CD4-positive, alpha-beta memory T cell (primary cell): Measurements from ENCODE around the gene ATXN7L3. TPM values are rescaled to one million over a fixed set of nuclear protein-coding genes. Genes with fewer than 3 reads are reported as not detected.

Experiments
- CTCF ChIA-PET: fragments of 350-600 bp; sonication (Branson Sonifier 250); formaldehyde crosslinking; loops from one replicate; lab custom pipeline; 2021; ENCODE audit warnings: inconsistent platforms; ENCODE audit not compliant: partially characterized antibody; lab: Charles Lee
- POLR2A ChIA-PET: fragments of 350-600 bp; sonication (Branson Sonifier 250); formaldehyde crosslinking; loops from one replicate; lab custom pipeline; 2021; ENCODE audit not compliant: partially characterized antibody; lab: Charles Lee
- DNase-seq, 5 donors: peaks; one replicate each; pipeline versions ENCODE4 v3.0.0 to v3.0.0-alpha.2; 2020 to 2022; ENCODE audit warnings: mixed read lengths in 1 of 5
- H3K27ac ChIP-seq: one replicate; pipeline ENCODE4 v1.7.0; 2013; ENCODE audit warnings: low read depth, low read length
- H3K27me3 ChIP-seq: 2 replicates; pipeline ENCODE4 v1.7.0; 2013; ENCODE audit warnings: mild to moderate bottlenecking, low read length, moderate library complexity; ENCODE audit not compliant: insufficient read depth
- H3K36me3 ChIP-seq: 2 replicates; pipeline ENCODE4 v1.7.0; 2013; ENCODE audit warnings: mild to moderate bottlenecking, low read length, moderate library complexity; ENCODE audit not compliant: insufficient read depth
- H3K4me1 ChIP-seq: 2 replicates; pipeline ENCODE4 v1.7.0; 2013; ENCODE audit warnings: mild to moderate bottlenecking, low read length, moderate library complexity; ENCODE audit not compliant: insufficient read depth
- H3K4me3 ChIP-seq, 2 donors: one replicate each; pipeline ENCODE4 v1.7.0; 2013; ENCODE audit warnings: low read length in 2 of 2, mild to moderate bottlenecking in 1 of 2
- H3K9me3 ChIP-seq, 2 donors: one replicate each; pipeline ENCODE4 v1.7.0; 2013; ENCODE audit warnings: low read length in 2 of 2, control low read depth in 1 of 2; ENCODE audit not compliant: control insufficient read depth in 1 of 2
- H3K27ac Mint-ChIP-seq, 7 donors: one replicate each; pipeline ENCODE4 v1.8.0; 2020 to 2021; ENCODE audit warnings: mixed read lengths in 7 of 7, mild to moderate bottlenecking in 6 of 7, inconsistent platforms in 3 of 7, moderate library complexity in 3 of 7
- H3K27me3 Mint-ChIP-seq, 2 donors: one replicate each; pipeline ENCODE4 v1.8.0; 2020 to 2021; ENCODE audit warnings: mixed read lengths in 2 of 2
- H3K36me3 Mint-ChIP-seq, 2 donors: one replicate each; pipeline ENCODE4 v1.8.0; 2020 to 2021; ENCODE audit warnings: mixed read lengths in 2 of 2, inconsistent platforms in 1 of 2, mild to moderate bottlenecking in 1 of 2
- H3K4me1 Mint-ChIP-seq, 4 donors: one replicate each; pipeline ENCODE4 v1.8.0; 2020 to 2021; ENCODE audit warnings: mixed read lengths in 4 of 4, mild to moderate bottlenecking in 1 of 4
- H3K4me3 Mint-ChIP-seq, 8 donors: one replicate each; pipeline ENCODE4 v1.8.0; 2020 to 2021; ENCODE audit warnings: mixed read lengths in 8 of 8, mild to moderate bottlenecking in 7 of 8, moderate library complexity in 6 of 8, inconsistent platforms in 3 of 8
- H3K9me3 Mint-ChIP-seq, 8 donors: one replicate each; pipeline ENCODE4 v1.8.0; 2020 to 2021; ENCODE audit warnings: mixed read lengths in 8 of 8, mild to moderate bottlenecking in 5 of 8, inconsistent platforms in 3 of 8, moderate library complexity in 1 of 8
- intact Hi-C: fragments of 100-400 bp; cut with micrococcal nuclease; formaldehyde crosslinking; loops from one replicate; pipeline ENCODE4 v1.15.1; 2023
- polyA plus RNA-seq, 2 donors: library from polyadenylated mRNA; unstranded; fragments of 300-500 nt; fragmentation: Illumina TruSeq; gene quantifications; one replicate each; pipeline ENCODE4 v1.2.3, GENCODE V29; 2021
- total RNA-seq, 2 experiments: library from RNA; stranded (reverse); gene quantifications; one replicate each; pipeline ENCODE4 v1.2.3, GENCODE V29; 2021

Gene ATXN7L3
- total and polyA plus RNA-seq, 4 experiments from 2014 or later, result 5.8 to 128 (median 70.3) TPM

DNA sequence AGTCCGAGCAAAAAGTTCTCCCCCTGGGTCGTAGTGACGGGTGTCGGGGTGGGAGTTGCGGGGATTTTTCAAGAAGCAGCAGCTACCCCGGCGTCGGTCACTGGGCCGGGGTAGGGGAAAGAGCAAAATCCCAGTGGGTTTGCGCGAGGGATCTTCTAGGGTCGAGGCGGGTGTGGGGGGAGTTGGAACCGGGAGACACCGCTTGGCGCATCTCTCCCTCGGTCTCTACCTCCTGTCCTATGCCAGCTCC, 22.1 kb upstream of the ATXN7L3 start:
- H3K27me3 Mint-ChIP-seq, result no peaks in the 10 kb centered on the region
- peaks cover 14 to 38% (median 21%) of the 10 kb centered on the region in 4 donors for H3K4me1 Mint-ChIP-seq
- Histone ChIP-seq H3K27ac (peak overlapping the region; percentile 49), H3K9me3 (no peaks in the 10 kb centered on the region), H3K36me3 (no peaks in the 10 kb centered on the region), H3K4me1 (peaks cover 27% of the 10 kb centered on the region), H3K27me3 (no peaks in the 10 kb centered on the region), H3K4me3 (peak overlapping the region; percentile 66 to 82)
- DNase-seq, result peak in 1 of 5 donors; percentile 23
- ChIA-PET POLR2A (interaction anchor here (0.6 to 15.7 kb wide), 20 partner anchors 8 to 861 kb away, joined by 3 to 325 read pairs (median 8); partner anchors contain the start of genes ATXN7L3, GRN, HDAC5 and RUNDC3A), CTCF (interaction anchor here (0.7 to 4.2 kb wide), 7 partner anchors 10 to 123 kb away, joined by 3 to 48 read pairs (median 5); partner anchors contain the start of genes GRN and TMUB2)
- H3K4me3 Mint-ChIP-seq, result peak overlapping the region; percentile 91 to 99 (median 96)
- peaks cover under 1 to 20% of the 10 kb centered on the region in 2 donors for H3K36me3 Mint-ChIP-seq
- intact Hi-C loops, result loop anchor here (1.0 kb wide), 1 partner anchor 98 kb away; the partner anchor contains the start of gene HDAC5
- H3K27ac Mint-ChIP-seq, result peak overlapping the region; percentile 91 to 97 (median 92)
- H3K9me3 Mint-ChIP-seq, result peaks cover 0 to 4% (median 0%) of the 10 kb centered on the region in 8 donors

DNA sequence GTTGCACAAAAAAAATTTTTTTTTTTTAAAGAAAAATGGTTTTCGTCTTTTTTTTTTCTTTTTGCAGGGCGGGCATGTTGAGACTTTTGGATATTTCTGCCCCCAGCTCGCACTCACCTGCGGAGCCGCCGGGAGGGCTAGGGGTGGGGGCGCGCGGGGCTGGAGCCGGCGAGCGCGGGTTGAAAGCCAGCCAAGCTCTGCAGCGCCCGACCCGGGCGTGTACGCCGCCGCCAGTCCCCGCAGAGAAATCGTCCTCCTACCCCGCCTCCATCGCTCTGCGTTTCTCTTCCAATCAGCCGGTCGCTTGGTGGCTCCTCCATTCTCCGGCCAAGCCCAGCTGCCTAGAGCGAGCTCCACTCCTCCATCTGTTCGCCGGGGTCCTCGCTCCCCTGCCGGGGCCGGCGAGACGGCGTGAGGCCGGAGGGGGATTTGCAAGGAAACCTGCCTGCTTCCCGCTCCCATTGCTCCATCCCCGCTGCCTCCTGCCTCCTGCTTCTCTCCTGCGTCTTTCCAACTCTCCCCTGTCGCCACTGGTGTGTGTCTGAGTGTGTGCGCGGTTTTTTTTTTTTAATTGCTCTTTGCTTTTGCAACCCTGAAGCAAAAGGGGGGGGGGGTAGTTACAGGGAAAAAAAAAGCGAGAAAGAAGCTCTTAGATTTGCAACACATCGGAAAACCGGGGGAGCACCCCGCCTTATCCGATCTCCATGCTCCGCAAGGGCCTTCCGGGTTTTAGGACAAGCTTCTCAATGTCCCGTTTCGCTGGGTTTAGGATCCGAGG, 21.6 kb upstream of the ATXN7L3 start:
- Mint-ChIP-seq H3K27me3 (no peaks in the 10 kb centered on the region), H3K9me3 (peaks cover 0 to 6% (median 0%) of the 10 kb centered on the region in 8 donors), H3K4me1 (peaks cover 19 to 43% (median 26%) of the 10 kb centered on the region in 4 donors), H3K36me3 (peaks cover 5 to 25% of the 10 kb centered on the region in 2 donors), H3K4me3 (peak overlapping the region; percentile 91 to 99 (median 96)), H3K27ac (peak overlapping the region; percentile 91 to 97 (median 92))
- peak; percentile 61 to 80 (median 67) for DNase-seq
- ChIA-PET POLR2A (interaction anchor here (0.6 to 15.7 kb wide), 25 partner anchors 9 to 860 kb away, joined by 3 to 325 read pairs (median 6); partner anchors contain the start of genes ATXN7L3, GRN, HDAC5 and RUNDC3A), CTCF (interaction anchor here (0.7 to 4.2 kb wide), 8 partner anchors 10 to 124 kb away, joined by 3 to 48 read pairs (median 5); partner anchors contain the start of genes GRN and TMUB2)
- no peaks in the 10 kb centered on the region for H3K27me3 ChIP-seq
- H3K36me3 ChIP-seq, result peaks cover 3% of the 10 kb centered on the region
- peaks cover 32% of the 10 kb centered on the region for H3K4me1 ChIP-seq
- no peaks in the 10 kb centered on the region for H3K9me3 ChIP-seq
- peak overlapping the region; percentile 66 to 82 for H3K4me3 ChIP-seq
- intact Hi-C loops, result loop anchor here (1.0 kb wide), 1 partner anchor 98 kb away; the partner anchor contains the start of gene HDAC5
- peak overlapping the region; percentile 49 for H3K27ac ChIP-seq

DNA sequence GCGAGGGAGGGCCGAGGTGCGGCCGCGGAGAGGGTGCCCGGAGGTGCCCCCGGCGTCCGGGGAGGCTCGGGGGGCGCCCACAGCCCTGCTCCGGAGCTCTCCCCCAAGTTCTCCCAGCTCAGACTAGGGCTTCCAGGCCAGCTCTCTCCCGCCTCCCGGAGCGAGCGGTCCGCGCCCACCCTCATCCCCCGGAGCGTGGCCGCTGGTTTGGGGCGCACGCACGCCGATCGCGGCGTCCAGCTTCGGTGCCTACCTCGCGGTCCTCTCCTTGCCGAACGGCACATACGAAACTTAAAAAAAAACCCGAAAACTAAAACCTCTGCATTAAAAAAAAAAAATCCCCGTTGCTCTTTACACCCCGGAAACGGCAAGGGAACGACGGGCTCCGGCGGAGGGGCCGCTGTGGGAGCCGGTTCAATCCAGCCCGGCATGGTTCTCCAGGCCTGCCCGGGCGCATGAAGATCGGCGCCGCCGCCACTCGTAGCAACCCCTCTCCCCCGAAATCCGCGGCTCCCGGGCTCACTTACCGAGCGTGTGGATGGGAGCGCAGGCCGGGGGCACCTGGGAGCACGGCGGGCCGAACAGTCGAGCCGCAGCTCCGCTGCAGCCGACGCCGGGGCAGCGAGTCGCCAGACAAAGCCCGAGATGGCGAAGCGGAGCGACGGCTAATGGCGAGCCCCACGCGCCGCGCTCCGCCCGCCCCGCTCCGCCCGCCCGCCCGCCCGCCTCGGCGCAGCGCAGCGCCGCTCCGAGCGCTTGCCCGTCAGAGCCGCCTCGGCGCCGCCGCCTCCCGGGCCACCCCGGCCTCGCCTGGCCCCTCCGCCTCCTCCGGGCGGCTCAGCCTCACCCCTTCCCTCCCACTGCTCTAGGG, 20.8 kb upstream of the ATXN7L3 start:
- Histone ChIP-seq H3K4me1 (peaks cover 41% of the 10 kb centered on the region), H3K9me3 (no peaks in the 10 kb centered on the region), H3K27me3 (no peaks in the 10 kb centered on the region), H3K36me3 (peaks cover 12% of the 10 kb centered on the region), H3K4me3 (peak overlapping the region; percentile 61 to 82), H3K27ac (peak overlapping the region; percentile 85)
- H3K36me3 Mint-ChIP-seq, result peaks cover 13 to 33% of the 10 kb centered on the region in 2 donors
- intact Hi-C loops, result loop anchor here (1.0 kb wide), 1 partner anchor 97 kb away; the partner anchor contains the start of gene HDAC5
- peaks cover 24 to 51% (median 34%) of the 10 kb centered on the region in 4 donors for H3K4me1 Mint-ChIP-seq
- H3K27me3 Mint-ChIP-seq, result no peaks in the 10 kb centered on the region
- peak overlapping the region; percentile 91 to 99 (median 96) for H3K4me3 Mint-ChIP-seq
- ChIA-PET POLR2A (interaction anchor here (0.5 to 15.7 kb wide), 24 partner anchors 9 to 860 kb away, joined by 3 to 325 read pairs (median 6); partner anchors contain the start of genes ATXN7L3, GRN, HDAC5 and LSM12), CTCF (interaction anchor here (0.6 to 4.2 kb wide), 10 partner anchors 9 to 1833 kb away, joined by 3 to 48 read pairs (median 4); partner anchors contain the start of genes GRN and SLC25A39)
- peaks cover 0 to 6% (median 0%) of the 10 kb centered on the region in 8 donors for H3K9me3 Mint-ChIP-seq
- DNase-seq, result peak; percentile 67 to 78 (median 70)
- H3K27ac Mint-ChIP-seq, result peak overlapping the region; percentile 92 to 97 (median 94)

DNA sequence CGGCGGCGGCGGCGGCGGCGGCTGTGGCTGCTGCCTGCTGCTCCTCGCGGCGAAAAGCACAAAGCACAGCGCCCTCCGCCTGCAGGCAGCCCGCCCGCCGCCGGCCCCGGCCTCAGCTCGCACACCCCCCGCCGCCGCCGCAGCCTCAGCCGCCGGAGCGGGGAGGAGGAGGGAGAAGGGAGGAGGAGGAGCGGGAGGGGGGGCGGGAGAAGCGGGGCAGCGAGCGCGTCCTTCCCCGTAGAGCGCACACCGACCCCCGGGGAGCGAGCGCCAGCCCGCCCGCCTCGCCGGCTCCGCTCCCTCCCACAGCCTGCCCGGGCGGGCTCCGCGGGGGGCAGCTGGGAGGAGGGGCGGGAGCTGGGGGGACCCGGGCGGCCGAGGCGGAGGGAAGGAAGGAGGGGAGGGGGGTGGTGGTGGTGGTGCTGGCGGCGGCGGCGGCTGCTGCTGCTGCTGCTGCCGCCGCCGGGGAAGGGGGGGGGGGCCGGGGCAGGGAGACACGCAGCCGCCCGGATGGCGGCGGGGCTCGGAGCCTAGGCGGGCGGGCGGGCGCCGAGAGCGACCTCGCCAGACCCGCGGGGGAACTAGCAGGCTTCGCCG, 20.0 kb upstream of the ATXN7L3 start, which contains the start of gene UBTF:
Gene UBTF, minus strand, starts transcription at position 60 of the 597 bp plus-strand sequence. CDS start 1,446 bp downstream, outside the sequence.
- Mint-ChIP-seq H3K4me3 (peak within 1 kb of the TSS; percentile 91 to 97 (median 93)), H3K9me3 (peaks cover 0 to 6% (median 0%) of the 10 kb centered on the region in 8 donors)

DNA sequence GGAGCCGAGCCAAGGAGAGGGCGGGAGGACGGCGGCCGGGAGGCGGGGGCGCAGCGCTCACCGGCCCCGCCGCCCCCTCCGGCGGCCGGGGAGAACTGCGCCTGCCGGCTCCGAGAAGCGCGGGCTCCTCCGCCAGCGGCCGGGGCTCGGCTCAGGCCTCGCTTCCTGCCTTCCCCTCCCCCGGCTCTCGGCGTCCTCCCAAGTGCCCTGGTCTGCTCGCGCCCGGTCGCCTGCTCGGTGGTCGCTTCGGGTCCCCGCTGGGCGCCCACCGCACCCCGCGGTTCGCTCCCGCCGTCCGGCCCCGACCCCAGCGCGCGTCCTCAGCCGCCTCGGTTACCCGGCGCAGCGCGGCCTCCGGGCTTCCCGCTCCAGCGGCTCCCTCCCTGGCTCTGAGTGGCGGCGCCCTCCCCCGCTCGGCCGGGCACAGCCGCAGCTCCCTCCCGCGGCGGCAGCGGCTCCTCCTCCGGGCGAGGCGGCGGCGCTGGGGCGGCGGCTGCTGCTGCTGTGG, 19.5 kb upstream of the ATXN7L3 start:
- H3K27me3 ChIP-seq, result no peaks in the 10 kb centered on the region
- intact Hi-C loops, result loop anchor here (2.0 to 5.0 kb wide), 2 partner anchors 78 to 212 kb away; partner anchors contain the start of gene HROB
- H3K4me3 ChIP-seq, result peak overlapping the region in 1 of 2 donors; percentile 51
- ChIA-PET CTCF (interaction anchor here (1.8 to 4.2 kb wide), 3 partner anchors 8 to 112 kb away, joined by 5 to 48 read pairs (median 10); partner anchors contain the start of gene SLC25A39), POLR2A (interaction anchor here (0.8 to 15.7 kb wide), 15 partner anchors 9 to 859 kb away, joined by 3 to 325 read pairs (median 8); partner anchors contain the start of genes ATXN7L3, GRN, HDAC5 and LSM12)
- peak; percentile 75 to 83 (median 79) for DNase-seq
- H3K9me3 ChIP-seq, result no peaks in the 10 kb centered on the region
- Mint-ChIP-seq H3K4me3 (peak overlapping the region in 3 of 8 donors; percentile 39 to 62 (median 59)), H3K27me3 (no peaks in the 10 kb centered on the region), H3K27ac (no peak overlapping the region), H3K4me1 (peaks cover 33 to 64% (median 45%) of the 10 kb centered on the region in 4 donors), H3K9me3 (peaks cover 0 to 6% (median 0%) of the 10 kb centered on the region in 8 donors), H3K36me3 (peaks cover 26 to 44% of the 10 kb centered on the region in 2 donors)
- peak overlapping the region; percentile 71 for H3K27ac ChIP-seq
- peaks cover 53% of the 10 kb centered on the region for H3K4me1 ChIP-seq
- peaks cover 25% of the 10 kb centered on the region for H3K36me3 ChIP-seq

More for the DNA sequence above, 20.0 kb upstream of the ATXN7L3 start, which contains the start of gene UBTF:
- Histone ChIP-seq H3K4me1 (peaks cover 48% of the 10 kb centered on the region), H3K9me3 (no peaks in the 10 kb centered on the region), H3K27ac (peak within 1 kb of the TSS; percentile 85), H3K36me3 (peaks cover 19% of the 10 kb centered on the region), H3K27me3 (no peaks in the 10 kb centered on the region), H3K4me3 (peak within 1 kb of the TSS; percentile 61 to 76)
- H3K36me3 Mint-ChIP-seq, result peaks cover 21 to 39% of the 10 kb centered on the region in 2 donors
- ChIA-PET POLR2A (interaction anchor here (0.5 to 15.7 kb wide), 18 partner anchors 10 to 859 kb away, joined by 3 to 325 read pairs (median 7); partner anchors contain the start of genes ATXN7L3, GRN, HDAC5 and LSM12), CTCF (interaction anchor here (0.6 to 4.2 kb wide), 7 partner anchors 8 to 1832 kb away, joined by 3 to 48 read pairs (median 5); partner anchors contain the start of genes GRN and SLC25A39)
- H3K4me1 Mint-ChIP-seq, result peaks cover 32 to 59% (median 41%) of the 10 kb centered on the region in 4 donors
- intact Hi-C loops, result loop anchor here (2.0 to 5.0 kb wide), 2 partner anchors 79 to 212 kb away; partner anchors contain the start of gene HROB
- H3K27ac Mint-ChIP-seq, result peak within 1 kb of the TSS; percentile 92 to 96 (median 94)
- peak; percentile 69 to 84 (median 79) for DNase-seq
- H3K27me3 Mint-ChIP-seq, result no peaks in the 10 kb centered on the region
